HepG2 (cell line): ENCODE results near the gene SSTR5. TPM values are rescaled to one million over a fixed set of nuclear protein-coding genes. Genes with fewer than 3 reads are reported as not detected.
A peak's percentile ranks its signal among the peaks of the same experiment; 100 is the strongest.

Source experiments
- CCAR2 ChIP-seq: fragments of 200-400 bp; formaldehyde crosslinking; optimal IDR thresholded peaks from 2 replicates; pipeline ENCODE3; 2018; ENCODE audit warnings: low read depth, mild to moderate bottlenecking, low read length, moderate library complexity
- EED ChIP-seq: sonication (generic); formaldehyde crosslinking; IDR thresholded peaks from 2 replicates; pipeline ENCODE4 v1.5.0; 2020; ENCODE audit warnings: mild to moderate bottlenecking, missing genetic modification reagents
- EHMT2 ChIP-seq: fragments of 200-600 bp; sonication (generic); IDR thresholded peaks from 2 replicates; pipeline ENCODE4 v1.7.0; 2017; ENCODE audit warnings: antibody characterized with exemption, low read depth, low read length, borderline replicate concordance
- FOXK1 ChIP-seq: sonication (generic); formaldehyde crosslinking; IDR thresholded peaks from 2 replicates; pipeline ENCODE4 v1.4.0; 2020; ENCODE audit warnings: low read depth, missing genetic modification reagents, borderline replicate concordance
- HES4 ChIP-seq: sonication (generic); formaldehyde crosslinking; IDR thresholded peaks from 2 replicates; pipeline ENCODE4 v1.9.0; 2021; ENCODE audit warnings: mild to moderate bottlenecking, missing genetic modification reagents, borderline replicate concordance
- KDM2A ChIP-seq: sonication (generic); formaldehyde crosslinking; IDR thresholded peaks from 2 replicates; pipeline ENCODE4 v1.4.0; 2020; ENCODE audit warnings: low read depth, missing genetic modification reagents, borderline replicate concordance
- KLF12 ChIP-seq: sonication (generic); formaldehyde crosslinking; IDR thresholded peaks from 2 replicates; pipeline ENCODE4 v1.4.0; 2020; ENCODE audit warnings: missing genetic modification reagents, borderline replicate concordance
- MBNL3 ChIP-seq: fragments of 250-450 bp; sonication (Bioruptor Pico); conservative IDR thresholded peaks from 2 replicates; pipeline ENCODE4 v1.8.0; 2022; ENCODE audit warnings: mild to moderate bottlenecking, inconsistent platforms
- NKX3-1 ChIP-seq: sonication (generic); formaldehyde crosslinking; IDR thresholded peaks from 2 replicates; pipeline ENCODE4 v1.5.0; 2020; ENCODE audit warnings: missing genetic modification reagents
- RFXAP ChIP-seq: sonication (generic); formaldehyde crosslinking; IDR thresholded peaks from 2 replicates; pipeline ENCODE4 v1.4.0; 2020; ENCODE audit warnings: missing genetic modification reagents, borderline replicate concordance
- SALL1 ChIP-seq: sonication (generic); formaldehyde crosslinking; IDR thresholded peaks from 2 replicates; pipeline ENCODE4 v1.8.0; 2022; ENCODE audit warnings: mild to moderate bottlenecking, missing genetic modification reagents
- SIN3B ChIP-seq: fragments of 150-350 bp; IDR thresholded peaks from 2 replicates; pipeline ENCODE4 v1.6.1; 2014; ENCODE audit warnings: low read length
- SIX4 ChIP-seq: sonication (generic); formaldehyde crosslinking; IDR thresholded peaks from 2 replicates; pipeline ENCODE4 v1.4.0; 2020; ENCODE audit warnings: missing genetic modification reagents
- SNAPC2 ChIP-seq: sonication (generic); formaldehyde crosslinking; IDR thresholded peaks from 2 replicates; pipeline ENCODE4 v1.8.1; 2022; ENCODE audit warnings: mild to moderate bottlenecking, missing genetic modification reagents
- XBP1 ChIP-seq: sonication (generic); formaldehyde crosslinking; IDR thresholded peaks from 2 replicates; pipeline ENCODE4 v1.5.0; 2020; ENCODE audit warnings: missing genetic modification reagents
- ZFYVE20 ChIP-seq: sonication (generic); formaldehyde crosslinking; IDR thresholded peaks from 2 replicates; pipeline ENCODE4 v1.8.0; 2023; ENCODE audit warnings: low read depth, mild to moderate bottlenecking, moderate library complexity, missing genetic modification reagents, borderline replicate concordance
- ZMAT3 ChIP-seq: sonication (generic); formaldehyde crosslinking; conservative IDR thresholded peaks from 2 replicates; pipeline ENCODE4 v1.7.0; 2021; ENCODE audit warnings: missing genetic modification reagents
- ZNF234 ChIP-seq: sonication (generic); formaldehyde crosslinking; conservative IDR thresholded peaks from 2 replicates; pipeline ENCODE4 v1.5.1; 2020; ENCODE audit warnings: mild to moderate bottlenecking, missing genetic modification reagents
- ZNF235 ChIP-seq: sonication (generic); formaldehyde crosslinking; IDR thresholded peaks from 2 replicates; pipeline ENCODE4 v1.8.1; 2023; ENCODE audit warnings: mild to moderate bottlenecking, missing genetic modification reagents, borderline replicate concordance
- ZNF589 ChIP-seq: sonication (generic); formaldehyde crosslinking; conservative IDR thresholded peaks from 2 replicates; pipeline ENCODE4 v1.8.0; 2022; ENCODE audit warnings: mild to moderate bottlenecking, moderate library complexity, missing genetic modification reagents
- ZNF775 ChIP-seq: sonication (generic); formaldehyde crosslinking; IDR thresholded peaks from 2 replicates; pipeline ENCODE4 v1.4.0; 2020; ENCODE audit warnings: missing genetic modification reagents, mild to moderate bottlenecking, moderate library complexity, borderline replicate concordance
- polyA plus RNA-seq, 8 experiments: library from polyadenylated mRNA; depleted of rRNA in 3 of 8; stranded (reverse) in 7 of 8; unstranded in 1 of 8; fragments of >200 nt; fragmentation: Illumina TruSeq in 4 of 8; extraction: Trizol in 4 of 8; gene quantifications; 2 replicates each; pipeline versions ENCODE4 v1.2.1 to v1.2.3, GENCODE V29; 2011 to 2016; ENCODE audit warnings: low read depth in 4 of 8, missing spikeins in 1 of 8, mixed read lengths in 1 of 8; ENCODE audit not compliant: insufficient read depth in 1 of 8
- total RNA-seq, 5 experiments: library from RNA; depleted of rRNA; stranded (reverse); fragments of >200 nt; fragmentation: Illumina TruSeq; extraction: Trizol; gene quantifications; 2 replicates each; pipeline ENCODE4 v1.2.3, GENCODE V29; 2016; ENCODE audit warnings: low read depth in 1 of 5
- TF ChIP-seq, protein P1 (sequence below): sonication (generic); formaldehyde crosslinking; IDR thresholded peaks from 2 replicates; pipeline ENCODE4 v1.4.0; 2020; ENCODE audit warnings: missing genetic modification reagents, mild to moderate bottlenecking, borderline replicate concordance
- TF ChIP-seq, protein P2 (sequence below): IDR thresholded peaks from 2 replicates; pipeline ENCODE4 v1.6.1; 2016; ENCODE audit warnings: mild to moderate bottlenecking
- TF ChIP-seq, protein P3 (sequence below): sonication (generic); formaldehyde crosslinking; IDR thresholded peaks from 2 replicates; pipeline ENCODE4 v1.4.0; 2020; ENCODE audit warnings: missing genetic modification reagents

SSTR5 gene
- total and polyA plus RNA-seq, 2 of the 13 experiments (the other 11 are each of a cell fraction or from before 2014, with no cell fraction given), result 0.20 to 0.49 TPM

DNA sequence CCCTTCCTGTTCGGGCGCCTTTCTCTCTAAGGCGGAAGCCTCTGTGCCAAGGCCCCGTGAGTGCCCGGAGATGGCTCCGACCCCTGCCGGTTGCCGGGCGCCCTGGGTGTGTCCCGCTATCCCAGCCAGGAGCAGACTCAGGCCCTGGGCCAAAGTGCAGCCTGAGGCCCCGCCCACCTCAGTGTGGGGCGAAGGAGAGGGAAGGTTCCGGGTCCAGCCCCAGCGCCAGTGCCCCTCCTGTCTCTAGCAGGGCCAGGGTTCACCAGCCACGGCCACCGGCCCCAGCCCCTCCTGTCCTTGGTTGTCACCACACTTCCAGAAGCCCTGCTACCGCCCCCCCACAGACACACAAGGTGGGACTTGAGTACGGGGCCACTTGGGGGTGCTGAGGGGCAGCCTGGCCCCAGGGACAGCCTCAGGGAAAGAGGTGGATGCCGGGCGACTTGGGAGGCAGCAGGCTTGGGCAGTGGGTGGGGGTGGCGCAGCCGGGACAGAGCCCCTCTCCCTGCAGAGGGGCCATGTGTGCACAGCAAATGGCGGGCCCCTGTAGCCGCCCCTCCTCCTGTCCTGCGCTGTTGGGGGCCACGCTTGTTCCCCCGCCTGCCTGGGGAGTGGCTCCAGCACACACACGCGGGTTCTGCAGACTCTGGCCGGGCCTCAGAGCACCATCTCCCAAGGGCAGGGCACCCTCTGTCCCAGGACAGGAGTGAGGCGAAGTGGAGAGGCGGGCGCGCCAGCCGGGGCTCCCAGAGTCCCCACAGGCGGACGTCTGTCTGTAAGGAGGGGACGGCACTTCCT, 17.5 kb downstream of the SSTR5 start (continued):
- TF ChIP-seq, protein P1, sequence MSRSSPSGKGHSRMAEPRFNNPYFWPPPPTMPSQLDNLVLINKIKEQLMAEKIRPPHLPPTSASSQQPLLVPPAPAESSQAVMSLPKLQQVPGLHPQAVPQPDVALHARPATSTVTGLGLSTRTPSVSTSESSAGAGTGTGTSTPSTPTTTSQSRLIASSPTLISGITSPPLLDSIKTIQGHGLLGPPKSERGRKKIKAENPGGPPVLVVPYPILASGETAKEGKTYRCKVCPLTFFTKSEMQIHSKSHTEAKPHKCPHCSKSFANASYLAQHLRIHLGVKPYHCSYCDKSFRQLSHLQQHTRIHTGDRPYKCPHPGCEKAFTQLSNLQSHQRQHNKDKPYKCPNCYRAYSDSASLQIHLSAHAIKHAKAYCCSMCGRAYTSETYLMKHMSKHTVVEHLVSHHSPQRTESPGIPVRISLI (CRISPR knock-in tag), result no peak
- TF ChIP-seq CCAR2 (no peak), KLF12 (CRISPR knock-in tag) (peak; percentile 97), XBP1 (no peak), ZNF235 (no peak), SALL1 (CRISPR knock-in tag) (peak; percentile 84), MBNL3 (CRISPR knock-in tag) (no peak), EHMT2 (no peak), SIX4 (CRISPR knock-in tag) (no peak), ZNF589 (CRISPR knock-in tag) (no peak), FOXK1 (no peak), SNAPC2 (CRISPR knock-in tag) (peak; percentile 71; the same call in 1 of the 2 replicates), ZMAT3 (CRISPR knock-in tag) (0 out of 2 replicates have a peak, but pooled peaks have one; percentile 53), ZNF234 (CRISPR knock-in tag) (no peak), ZNF775 (CRISPR knock-in tag) (peak; percentile 26; the same call in 1 of the 2 replicates), NKX3-1 (no peak), EED (CRISPR knock-in tag) (no peak), RFXAP (CRISPR knock-in tag) (peak; percentile 38; the same call in 1 of the 2 replicates), KDM2A (CRISPR knock-in tag) (peak; percentile 92), SIN3B (no peak), ZFYVE20 (CRISPR knock-in tag) (no peak), HES4 (CRISPR knock-in tag) (0 out of 2 replicates have a peak, but pooled peaks have one; percentile 10)
- TF ChIP-seq, protein P2, sequence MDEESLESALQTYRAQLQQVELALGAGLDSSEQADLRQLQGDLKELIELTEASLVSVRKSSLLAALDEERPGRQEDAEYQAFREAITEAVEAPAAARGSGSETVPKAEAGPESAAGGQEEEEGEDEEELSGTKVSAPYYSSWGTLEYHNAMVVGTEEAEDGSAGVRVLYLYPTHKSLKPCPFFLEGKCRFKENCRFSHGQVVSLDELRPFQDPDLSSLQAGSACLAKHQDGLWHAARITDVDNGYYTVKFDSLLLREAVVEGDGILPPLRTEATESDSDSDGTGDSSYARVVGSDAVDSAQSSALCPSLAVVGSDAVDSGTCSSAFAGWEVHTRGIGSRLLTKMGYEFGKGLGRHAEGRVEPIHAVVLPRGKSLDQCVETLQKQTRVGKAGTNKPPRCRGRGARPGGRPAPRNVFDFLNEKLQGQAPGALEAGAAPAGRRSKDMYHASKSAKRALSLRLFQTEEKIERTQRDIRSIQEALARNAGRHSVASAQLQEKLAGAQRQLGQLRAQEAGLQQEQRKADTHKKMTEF, result peak; percentile 65; the same call in 1 of the 2 replicates
- TF ChIP-seq, protein P3, sequence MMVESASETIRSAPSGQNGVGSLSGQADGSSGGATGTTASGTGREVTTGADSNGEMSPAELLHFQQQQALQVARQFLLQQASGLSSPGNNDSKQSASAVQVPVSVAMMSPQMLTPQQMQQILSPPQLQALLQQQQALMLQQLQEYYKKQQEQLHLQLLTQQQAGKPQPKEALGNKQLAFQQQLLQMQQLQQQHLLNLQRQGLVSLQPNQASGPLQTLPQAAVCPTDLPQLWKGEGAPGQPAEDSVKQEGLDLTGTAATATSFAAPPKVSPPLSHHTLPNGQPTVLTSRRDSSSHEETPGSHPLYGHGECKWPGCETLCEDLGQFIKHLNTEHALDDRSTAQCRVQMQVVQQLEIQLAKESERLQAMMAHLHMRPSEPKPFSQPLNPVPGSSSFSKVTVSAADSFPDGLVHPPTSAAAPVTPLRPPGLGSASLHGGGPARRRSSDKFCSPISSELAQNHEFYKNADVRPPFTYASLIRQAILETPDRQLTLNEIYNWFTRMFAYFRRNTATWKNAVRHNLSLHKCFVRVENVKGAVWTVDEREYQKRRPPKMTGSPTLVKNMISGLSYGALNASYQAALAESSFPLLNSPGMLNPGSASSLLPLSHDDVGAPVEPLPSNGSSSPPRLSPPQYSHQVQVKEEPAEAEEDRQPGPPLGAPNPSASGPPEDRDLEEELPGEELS, result peak; percentile 79
